MM.1S (cell line): ENCODE data around the gene KRT84.

Experiments
- DNase-seq: peaks from one replicate; pipeline ENCODE4 v3.0.0-alpha.2; 2015
- H2AFZ ChIP-seq: fragments of 300-600 bp; sonication (generic); 2 replicates; pipeline ENCODE4 v1.6.0; 2016; ENCODE audit warnings: antibody characterized with exemption, low read length
- H3F3A ChIP-seq: fragments of 300-600 bp; sonication (generic); 2 replicates; pipeline ENCODE4 v1.6.1; 2016; ENCODE audit warnings: mild to moderate bottlenecking, antibody characterized with exemption, low read length, moderate library complexity, mixed read lengths; ENCODE audit not compliant: insufficient read depth
- H3K27ac ChIP-seq: fragments of 300-600 bp; sonication (generic); 2 replicates; pipeline ENCODE4 v1.5.1; 2016; ENCODE audit warnings: mild to moderate bottlenecking, low read length
- H3K27me3 ChIP-seq: fragments of 300-600 bp; sonication (generic); replicated peaks from 2 replicates; pipeline ENCODE4 v1.6.0; 2016; ENCODE audit warnings: low read length; ENCODE audit not compliant: insufficient read depth
- H3K36me3 ChIP-seq: fragments of 300-600 bp; sonication (generic); replicated peaks from 2 replicates; pipeline ENCODE4 v1.6.1; 2016; ENCODE audit warnings: mild to moderate bottlenecking, low read length, mixed read lengths; ENCODE audit not compliant: insufficient read depth
- H3K4me1 ChIP-seq: fragments of 300-600 bp; sonication (generic); 2 replicates; pipeline ENCODE4 v1.6.1; 2016; ENCODE audit warnings: low read length, mixed read lengths
- H3K4me2 ChIP-seq: fragments of 300-600 bp; sonication (generic); 2 replicates; pipeline ENCODE4 v1.6.0; 2016; ENCODE audit warnings: low read depth, low read length
- H3K4me3 ChIP-seq: fragments of 300-600 bp; sonication (generic); 2 replicates; pipeline ENCODE4 v1.5.1; 2016; ENCODE audit warnings: low read length, mixed read lengths
- H3K79me2 ChIP-seq: fragments of 300-600 bp; sonication (generic); 2 replicates; pipeline ENCODE4 v1.6.1; 2016; ENCODE audit warnings: mixed run types, low read length, mixed read lengths
- H3K9ac ChIP-seq: fragments of 300-600 bp; sonication (generic); 2 replicates; pipeline ENCODE4 v1.6.1; 2016; ENCODE audit warnings: low read length, mixed read lengths
- H3K9me2 ChIP-seq: fragments of 300-600 bp; sonication (generic); replicated peaks from 2 replicates; pipeline ENCODE4 v1.6.1; 2016; ENCODE audit warnings: mild to moderate bottlenecking, low read length, mixed read lengths; ENCODE audit not compliant: insufficient read depth
- H3K9me3 ChIP-seq: fragments of 300-600 bp; sonication (generic); replicated peaks from 2 replicates; pipeline ENCODE4 v1.6.1; 2016; ENCODE audit warnings: mild to moderate bottlenecking, low read length, mixed read lengths; ENCODE audit not compliant: insufficient read depth
- H4K20me1 ChIP-seq: fragments of 300-600 bp; sonication (generic); 2 replicates; pipeline ENCODE4 v1.6.1; 2016; ENCODE audit warnings: mild to moderate bottlenecking, low read length, moderate library complexity, mixed read lengths; ENCODE audit not compliant: insufficient read depth
- EZH2 ChIP-seq: fragments of 300-600 bp; sonication (generic); optimal IDR thresholded peaks from 2 replicates; pipeline ENCODE3; 2017; ENCODE audit warnings: low read depth, mild to moderate bottlenecking, antibody characterized with exemption, low read length, mixed read lengths
- EZH2phosphoT487 ChIP-seq: fragments of 300-600 bp; sonication (generic); IDR thresholded peaks from 2 replicates; pipeline ENCODE4 v1.6.1; 2018; ENCODE audit warnings: antibody characterized with exemption, low read length
- TF ChIP-seq, protein P1 (sequence below): fragments of 300-600 bp; sonication (generic); IDR thresholded peaks from 2 replicates; pipeline ENCODE4 v1.5.1; 2016; ENCODE audit warnings: antibody characterized with exemption, low read length, mixed read lengths

Gene KRT84

DNA sequence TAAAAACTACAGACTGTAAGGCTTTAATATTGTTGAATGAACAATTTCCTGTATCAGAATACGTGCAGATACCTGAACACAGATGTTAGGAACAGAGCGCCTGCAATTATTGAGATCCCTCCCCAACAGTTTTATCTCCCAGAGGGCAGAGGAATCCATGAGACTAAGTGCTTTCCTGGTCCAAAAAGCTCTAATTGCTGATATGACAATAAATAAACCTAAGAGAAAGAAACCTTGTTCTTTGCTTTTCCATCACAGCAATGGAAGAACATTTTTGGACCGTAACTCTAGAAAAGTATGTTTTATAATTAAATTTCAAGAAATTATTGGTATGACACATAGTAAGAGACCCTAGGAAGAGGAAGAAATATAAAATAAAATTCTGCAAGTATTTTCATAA, 51.3 kb downstream of the KRT84 start:
- H3K36me3 ChIP-seq = no peaks in the 10 kb centered on the region
- no peaks in the 10 kb centered on the region for H3K9me2 ChIP-seq
- H3K4me3 ChIP-seq = no peak overlapping the region
- 0 out of 2 replicates have a peak, but pooled peaks cover 3% of the 10 kb centered on the region for H3K27me3 ChIP-seq
- H2AFZ ChIP-seq = no peak overlapping the region
- H3K9ac ChIP-seq = no peak overlapping the region
- no peak overlapping the region for H3K27ac ChIP-seq
- DNase-seq = no peak
- no peak overlapping the region for H3K4me2 ChIP-seq
- H4K20me1 ChIP-seq = no peaks in the 10 kb centered on the region
- H3K9me3 ChIP-seq = no peaks in the 10 kb centered on the region
- no peaks in the 10 kb centered on the region for H3K79me2 ChIP-seq
- TF ChIP-seq, protein P1, sequence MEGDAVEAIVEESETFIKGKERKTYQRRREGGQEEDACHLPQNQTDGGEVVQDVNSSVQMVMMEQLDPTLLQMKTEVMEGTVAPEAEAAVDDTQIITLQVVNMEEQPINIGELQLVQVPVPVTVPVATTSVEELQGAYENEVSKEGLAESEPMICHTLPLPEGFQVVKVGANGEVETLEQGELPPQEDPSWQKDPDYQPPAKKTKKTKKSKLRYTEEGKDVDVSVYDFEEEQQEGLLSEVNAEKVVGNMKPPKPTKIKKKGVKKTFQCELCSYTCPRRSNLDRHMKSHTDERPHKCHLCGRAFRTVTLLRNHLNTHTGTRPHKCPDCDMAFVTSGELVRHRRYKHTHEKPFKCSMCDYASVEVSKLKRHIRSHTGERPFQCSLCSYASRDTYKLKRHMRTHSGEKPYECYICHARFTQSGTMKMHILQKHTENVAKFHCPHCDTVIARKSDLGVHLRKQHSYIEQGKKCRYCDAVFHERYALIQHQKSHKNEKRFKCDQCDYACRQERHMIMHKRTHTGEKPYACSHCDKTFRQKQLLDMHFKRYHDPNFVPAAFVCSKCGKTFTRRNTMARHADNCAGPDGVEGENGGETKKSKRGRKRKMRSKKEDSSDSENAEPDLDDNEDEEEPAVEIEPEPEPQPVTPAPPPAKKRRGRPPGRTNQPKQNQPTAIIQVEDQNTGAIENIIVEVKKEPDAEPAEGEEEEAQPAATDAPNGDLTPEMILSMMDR = no peak
- TF ChIP-seq EZH2 (no peak), EZH2phosphoT487 (no peak)
- H3K4me1 ChIP-seq = no peaks in the 10 kb centered on the region
- no peaks in the 10 kb centered on the region for H3F3A ChIP-seq

DNA sequence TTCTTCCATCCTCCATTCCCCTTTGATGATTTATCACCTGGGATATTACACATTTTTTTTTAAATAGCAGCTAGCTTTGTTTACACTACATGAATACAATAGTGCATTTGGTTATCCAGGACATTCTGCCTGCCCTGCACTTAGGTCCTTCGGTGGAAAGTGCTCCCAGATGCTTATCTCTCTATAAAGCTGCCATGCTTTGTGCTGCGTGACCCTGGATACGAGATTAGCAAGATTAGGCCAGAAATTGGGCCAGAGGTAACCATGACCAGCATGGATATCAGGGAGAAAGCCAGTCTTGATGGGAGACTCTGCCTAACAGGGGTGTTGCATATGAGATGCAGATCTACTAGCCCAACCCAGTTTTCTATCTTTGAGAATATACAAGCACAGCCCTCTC, 52.1 kb downstream of the KRT84 start:
- H3F3A ChIP-seq = no peaks in the 10 kb centered on the region
- H3K4me3 ChIP-seq = no peak overlapping the region
- H3K27me3 ChIP-seq = 0 out of 2 replicates have a peak, but pooled peaks cover 3% of the 10 kb centered on the region
- no peak overlapping the region for H3K27ac ChIP-seq
- H3K79me2 ChIP-seq = no peaks in the 10 kb centered on the region
- no peaks in the 10 kb centered on the region for H3K9me3 ChIP-seq
- H2AFZ ChIP-seq = no peak overlapping the region
- H4K20me1 ChIP-seq = no peaks in the 10 kb centered on the region
- no peak overlapping the region for H3K9ac ChIP-seq
- H3K36me3 ChIP-seq = no peaks in the 10 kb centered on the region
- no peak for DNase-seq
- TF ChIP-seq, protein P1 = no peak
- TF ChIP-seq EZH2 (no peak), EZH2phosphoT487 (no peak)
- H3K4me2 ChIP-seq = no peak overlapping the region
- no peaks in the 10 kb centered on the region for H3K4me1 ChIP-seq
- no peaks in the 10 kb centered on the region for H3K9me2 ChIP-seq

DNA sequence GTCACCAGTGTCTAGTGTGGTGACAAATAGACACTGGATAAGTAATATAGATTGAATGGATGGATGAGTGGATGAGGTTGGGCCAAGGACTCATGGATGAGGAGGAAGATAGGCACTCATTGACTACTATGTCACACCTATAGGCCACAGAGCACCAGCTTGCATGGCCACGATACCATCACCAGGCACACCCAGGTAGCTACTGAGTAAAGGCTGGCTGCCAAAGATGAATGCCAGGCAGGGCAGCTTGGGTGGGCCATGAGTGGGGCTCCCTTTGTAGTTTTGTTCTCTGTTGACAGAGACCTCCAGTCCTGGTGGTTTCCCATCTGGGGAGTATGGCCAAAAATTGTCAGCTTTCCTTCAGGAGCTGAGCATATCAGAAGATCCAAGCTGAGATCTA, 53.1 kb downstream of the KRT84 start:
- H3K4me1 ChIP-seq = peaks cover 6% of the 10 kb centered on the region
- H3K4me3 ChIP-seq = no peak overlapping the region
- no peak overlapping the region for H3K9ac ChIP-seq
- no peak overlapping the region for H2AFZ ChIP-seq
- no peaks in the 10 kb centered on the region for H4K20me1 ChIP-seq
- no peak overlapping the region for H3K27ac ChIP-seq
- H3K9me2 ChIP-seq = no peaks in the 10 kb centered on the region
- no peaks in the 10 kb centered on the region for H3F3A ChIP-seq
- H3K36me3 ChIP-seq = no peaks in the 10 kb centered on the region
- 0 out of 2 replicates have a peak, but pooled peaks cover 3% of the 10 kb centered on the region for H3K27me3 ChIP-seq
- H3K9me3 ChIP-seq = no peaks in the 10 kb centered on the region
- no peak overlapping the region for H3K4me2 ChIP-seq
- TF ChIP-seq EZH2phosphoT487 (no peak), EZH2 (no peak)
- TF ChIP-seq, protein P1 = no peak
- no peaks in the 10 kb centered on the region for H3K79me2 ChIP-seq
- DNase-seq = no peak
